G401 (cell line): ENCODE data around the gene GRHL3. TPM values are rescaled to one million over a fixed set of nuclear protein-coding genes. Genes with fewer than 3 reads are reported as not detected.

Source experiments
- DNase-seq: peaks from one replicate; pipeline ENCODE4 v3.0.0-alpha.2; 2015; ENCODE audit warnings: low spot score
- in situ Hi-C: cut with HindIII; loops from 2 replicates; pipeline ENCODE4 v1.10.0; 2016; ENCODE audit warnings: low sequenced_read_pairs, mixed read lengths
- total RNA-seq: library from RNA; depleted of rRNA; stranded (reverse); fragments of >200 nt; shearing (Covaris generic); gene quantifications from 2 replicates; pipeline ENCODE4 v1.2.3, GENCODE V29; 2014; rRNA removed

The GRHL3 gene
- total RNA-seq, 1 experiment from 2014 or later, result 2.6 TPM

GRCh38 chr1:24386241-24386640, 67.1 kb downstream of the GRHL3 start:
- in situ Hi-C loops, result loop anchor here (25.0 kb wide), 1 partner anchor 199 kb away; the partner anchor contains the start of gene IFNLR1
- peak; percentile 41 for DNase-seq

DNA sequence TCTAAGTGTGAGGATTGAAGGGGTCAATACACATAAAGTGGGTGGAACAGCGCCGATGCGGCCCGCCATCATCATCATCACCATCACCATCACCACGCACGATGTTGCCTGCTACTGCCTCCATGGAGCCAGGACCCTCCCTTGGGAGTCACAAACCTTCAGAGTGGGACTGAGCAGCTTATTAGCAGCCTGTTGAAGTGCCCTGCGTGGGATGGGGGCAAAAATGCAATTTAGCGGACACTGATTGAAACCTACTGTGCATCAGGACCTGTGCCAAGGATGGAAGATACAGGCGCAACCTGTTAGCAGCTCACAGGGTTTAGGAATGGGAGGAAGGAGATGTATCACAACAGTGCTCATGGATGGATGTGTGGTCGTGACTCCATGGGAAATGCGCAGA, 67.8 kb downstream of the GRHL3 start:
- in situ Hi-C loops, result loop anchor here (25.0 kb wide), 1 partner anchor 200 kb away; the partner anchor contains the start of gene IFNLR1
- no peak for DNase-seq

DNA sequence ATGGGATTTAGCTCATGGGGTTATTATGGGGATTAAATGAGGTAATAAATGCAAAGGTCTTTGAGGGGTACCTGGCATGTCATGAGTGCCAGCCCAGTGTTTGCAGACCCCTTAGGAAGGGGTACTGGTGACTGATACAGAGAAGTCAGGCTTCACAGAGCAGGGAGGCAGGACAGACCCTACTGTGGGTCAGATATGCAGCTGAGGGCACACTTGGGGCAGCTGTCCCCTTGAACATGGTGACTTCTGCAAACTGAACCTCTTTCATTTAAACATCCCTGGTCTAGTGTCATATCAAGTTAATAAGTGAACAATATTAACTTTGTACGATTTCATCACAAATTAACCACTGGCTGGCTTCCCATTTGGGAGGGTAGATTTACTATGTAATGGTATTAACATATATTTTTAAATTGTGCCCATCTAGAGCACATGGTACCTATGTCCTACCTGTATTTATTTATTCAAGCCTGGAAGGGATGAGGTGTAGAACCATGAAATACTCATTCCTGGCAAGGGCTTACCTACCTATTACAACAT, 68.5 kb downstream of the GRHL3 start:
- in situ Hi-C loops, result loop anchor here (25.0 kb wide), 1 partner anchor 200 kb away; the partner anchor contains the start of gene IFNLR1
- no peak for DNase-seq

- no peak for DNase-seq
- in situ Hi-C loops, result loop anchor here (25.0 kb wide), 1 partner anchor 201 kb away; the partner anchor contains the start of gene IFNLR1
These were observed 69.3 kb downstream of the GRHL3 start for GRCh38 chr1:24388331-24388885.

DNA sequence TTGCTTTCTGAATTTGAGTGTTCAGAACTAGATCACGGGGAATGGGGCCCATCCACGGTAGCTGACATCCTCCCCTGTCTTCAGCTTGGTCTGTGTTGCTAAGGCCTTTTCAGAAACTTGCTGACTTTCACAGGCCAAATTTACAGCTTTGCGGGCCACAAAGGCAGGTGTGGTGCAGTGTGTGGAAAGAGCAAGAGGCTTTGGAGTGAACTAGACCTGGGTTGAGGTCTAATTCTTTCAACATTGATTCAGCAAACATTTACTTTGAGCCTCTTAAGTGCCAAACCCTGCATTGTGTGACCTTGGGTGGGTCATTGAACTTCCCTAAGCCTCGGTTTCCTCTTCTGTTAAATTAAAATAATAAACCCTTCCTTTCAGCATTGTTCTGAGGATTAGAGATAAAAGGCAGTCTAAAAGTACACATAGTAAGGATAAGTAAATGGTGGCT, 70.1 kb downstream of the GRHL3 start:
- DNase-seq, result no peak
- in situ Hi-C loops, result loop anchor here (25.0 kb wide), 1 partner anchor 202 kb away; the partner anchor contains the start of gene IFNLR1

- in situ Hi-C loops, result loop anchor here (10.0 to 25.0 kb wide), 2 partner anchors 204 to 326 kb away; partner anchors contain the start of gene IFNLR1
- peak; percentile 93 for DNase-seq
These were observed 72.0 kb downstream of the GRHL3 start for GRCh38 chr1:24390924-24391782.

GRCh38 chr1:24391882-24392603, 72.9 kb downstream of the GRHL3 start:
- in situ Hi-C loops, result loop anchor here (10.0 to 25.0 kb wide), 2 partner anchors 205 to 327 kb away; partner anchors contain the start of gene IFNLR1
- peak; percentile 79 for DNase-seq

DNA sequence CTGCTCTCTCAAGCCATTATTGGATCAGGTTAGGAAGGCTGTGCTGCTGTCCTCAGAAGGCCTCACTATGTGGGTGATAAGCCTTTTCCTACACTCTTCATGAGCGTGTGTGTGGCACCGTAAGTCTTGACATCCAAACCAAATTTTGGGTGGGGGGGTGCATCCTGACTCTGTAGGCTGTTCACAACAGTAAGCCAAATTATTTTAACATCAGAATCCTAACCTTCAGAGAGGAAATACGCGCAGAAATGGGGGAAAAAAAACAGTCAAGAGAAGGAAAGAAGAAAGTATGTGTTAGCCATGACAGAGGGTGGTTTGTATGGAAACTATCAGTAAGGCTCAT, 73.4 kb downstream of the GRHL3 start:
- in situ Hi-C loops, result loop anchor here (10.0 to 25.0 kb wide), 2 partner anchors 205 to 328 kb away; partner anchors contain the start of gene IFNLR1
- DNase-seq, result no peak

GRCh38 chr1:24392982-24393650, 74.0 kb downstream of the GRHL3 start:
- in situ Hi-C loops, result loop anchor here (10.0 to 25.0 kb wide), 2 partner anchors 206 to 328 kb away; partner anchors contain the start of gene IFNLR1
- no peak for DNase-seq

- in situ Hi-C loops, result loop anchor here (10.0 to 25.0 kb wide), 2 partner anchors 207 to 329 kb away; partner anchors contain the start of gene IFNLR1
- peak; percentile 49 for DNase-seq
These were observed 74.7 kb downstream of the GRHL3 start for GRCh38 chr1:24393892-24394291.

GRCh38 chr1:24400065-24400464, 80.9 kb downstream of the GRHL3 start:
- in situ Hi-C loops, result no loop called here
- DNase-seq, result no peak

DNA sequence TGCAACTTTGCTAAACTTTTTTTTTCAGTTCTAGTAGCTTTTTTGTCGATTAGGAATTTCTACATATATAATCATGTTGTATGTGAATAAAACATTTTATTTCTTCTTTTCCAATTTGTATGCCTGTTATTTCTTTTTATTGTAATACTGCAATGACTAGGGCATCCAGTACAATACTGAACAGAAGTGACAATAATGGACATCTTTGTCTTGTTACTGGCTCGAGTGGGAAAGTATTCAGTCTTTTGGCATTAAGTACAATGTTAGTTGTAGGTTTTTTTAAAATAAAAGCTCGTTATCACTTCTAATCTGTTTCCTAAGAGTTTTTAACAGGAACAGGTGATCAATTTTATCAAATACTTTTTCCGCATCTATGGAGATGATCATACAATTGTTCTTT, 84.6 kb downstream of the GRHL3 start:
- in situ Hi-C loops, result no loop called here
- DNase-seq, result no peak

Other genes with a start within 250 kb of the GRHL3 start
- 0.49 and 0.54 TPM in 2 replicates for gene MYOM3, start 207.2 kb upstream of the GRHL3 start, total RNA-seq
- not detected in 2 replicates for gene IL22RA1, start 176.2 kb upstream of the GRHL3 start, total RNA-seq
- 0.62 and 1.5 TPM in 2 replicates for gene IFNLR1, start 132.1 kb upstream of the GRHL3 start, total RNA-seq
- gene STPG1, start 94.4 kb downstream of the GRHL3 start, total RNA-seq, result 7.1 and 17.8 TPM in 2 replicates
- gene NIPAL3, start 96.4 kb downstream of the GRHL3 start, total RNA-seq, result 9.0 and 12.3 TPM in 2 replicates
- gene RCAN3, start 183.5 kb downstream of the GRHL3 start, total RNA-seq, result 7.6 and 16.7 TPM in 2 replicates
- not detected in 2 replicates for gene NCMAP, start 236.7 kb downstream of the GRHL3 start, total RNA-seq